NT2/D1 (cell line): ENCODE data around the gene USP35.

Experiments used
- DNase-seq: peaks from one replicate; pipeline ENCODE4 v3.0.0-alpha.2; 2011; ENCODE audit warnings: low read depth, low spot score
- H3K27me3 ChIP-seq: 2 replicates; pipeline ENCODE4 v1.6.0; 2011; ENCODE audit warnings: mild to moderate bottlenecking; ENCODE audit not compliant: insufficient read length, insufficient read depth
- H3K36me3 ChIP-seq: 2 replicates; pipeline ENCODE4 v1.6.1; 2011; ENCODE audit warnings: mild to moderate bottlenecking, low read length, mixed read lengths; ENCODE audit not compliant: insufficient read depth, insufficient read length
- H3K4me1 ChIP-seq: 2 replicates; pipeline ENCODE4 v1.5.1; 2011; ENCODE audit not compliant: insufficient read depth, insufficient read length
- H3K4me3 ChIP-seq: 2 replicates; pipeline ENCODE4 v1.5.1; 2011; ENCODE audit warnings: low read depth; ENCODE audit not compliant: insufficient read length
- H3K9ac ChIP-seq: 2 replicates; pipeline ENCODE4 v1.6.0; 2011; ENCODE audit warnings: low read depth; ENCODE audit not compliant: insufficient read length
- H3K9me3 ChIP-seq: 2 replicates; pipeline ENCODE4 v1.5.1; 2011; ENCODE audit warnings: mild to moderate bottlenecking, low read length; ENCODE audit not compliant: insufficient read depth
- SUZ12 ChIP-seq: IDR thresholded peaks from 2 replicates; pipeline ENCODE4 v1.6.1; 2011; ENCODE audit not compliant: insufficient read length, insufficient read depth; ENCODE audit errors: extremely low read depth
- YY1 ChIP-seq: IDR thresholded peaks from 2 replicates; pipeline ENCODE4 v1.6.1; 2011; ENCODE audit not compliant: insufficient read length, insufficient read depth
- ZNF274 ChIP-seq: IDR thresholded peaks from 2 replicates; pipeline ENCODE4 v1.6.1; 2011; ENCODE audit warnings: mild to moderate bottlenecking, low read depth, low read length

Gene USP35

DNA sequence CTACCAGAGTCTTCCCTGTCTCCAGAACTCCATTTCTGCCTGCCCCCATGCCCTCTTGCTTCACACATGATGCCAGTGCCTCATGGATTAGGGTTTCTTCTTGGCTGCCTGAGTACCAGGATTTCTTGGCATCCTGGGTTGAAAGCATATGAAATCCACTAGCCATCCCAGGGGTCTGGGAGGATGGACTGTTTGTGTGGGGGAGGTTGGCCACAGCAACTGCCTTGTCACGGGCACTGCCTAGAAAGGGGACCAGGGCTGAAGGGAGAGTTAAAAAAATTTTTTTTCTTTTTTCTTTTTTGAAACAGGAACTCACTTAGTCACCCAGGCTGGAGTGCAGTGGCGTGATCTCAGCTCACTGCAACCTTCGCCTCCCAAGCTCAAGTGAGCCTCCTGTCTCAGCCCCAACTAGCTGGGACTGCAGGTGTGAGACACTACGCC is 4.2 kb downstream of the USP35 start:
- no peaks in the 10 kb centered on the region for H3K9me3 ChIP-seq
- H3K9ac ChIP-seq, result no peak overlapping the region

DNA sequence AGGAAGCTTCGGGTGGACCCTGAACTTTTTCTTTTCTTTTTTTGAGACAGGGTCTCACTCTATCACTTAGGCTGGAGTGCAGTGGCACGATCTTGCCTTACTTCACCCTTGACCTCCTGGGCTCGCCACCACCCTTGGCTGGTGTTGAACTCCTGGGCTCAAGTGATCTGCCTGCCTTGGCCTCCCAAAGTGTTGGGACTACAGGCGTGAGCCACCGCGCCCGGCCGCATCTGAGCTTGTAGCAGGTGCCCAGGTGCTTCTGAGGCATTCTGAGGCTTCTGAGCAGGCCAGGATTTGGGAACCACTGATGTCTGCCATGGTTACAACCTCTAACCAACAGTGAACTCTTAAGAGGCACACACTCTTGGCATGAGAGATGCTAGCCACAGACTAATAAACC is 5.1 kb downstream of the USP35 start:
- H3K9me3 ChIP-seq, result no peaks in the 10 kb centered on the region
- H3K36me3 ChIP-seq, result peaks cover 15% of the 10 kb centered on the region
- peaks cover 4% of the 10 kb centered on the region for H3K4me1 ChIP-seq
- H3K27me3 ChIP-seq, result no peaks in the 10 kb centered on the region
- TF ChIP-seq ZNF274 (no peak), YY1 (no peak), SUZ12 (no peak)
- DNase-seq, result no peak
- H3K4me3 ChIP-seq, result no peak overlapping the region
- no peak overlapping the region for H3K9ac ChIP-seq

More for the DNA sequence above, 4.2 kb downstream of the USP35 start:
- H3K36me3 ChIP-seq, result peaks cover 10% of the 10 kb centered on the region
- H3K4me3 ChIP-seq, result no peak overlapping the region
- H3K4me1 ChIP-seq, result peaks cover 4% of the 10 kb centered on the region
- H3K27me3 ChIP-seq, result no peaks in the 10 kb centered on the region
- no peak for TF ChIP-seq SUZ12
- no peak for TF ChIP-seq YY1
- TF ChIP-seq ZNF274, result no peak
- no peak for DNase-seq

DNA sequence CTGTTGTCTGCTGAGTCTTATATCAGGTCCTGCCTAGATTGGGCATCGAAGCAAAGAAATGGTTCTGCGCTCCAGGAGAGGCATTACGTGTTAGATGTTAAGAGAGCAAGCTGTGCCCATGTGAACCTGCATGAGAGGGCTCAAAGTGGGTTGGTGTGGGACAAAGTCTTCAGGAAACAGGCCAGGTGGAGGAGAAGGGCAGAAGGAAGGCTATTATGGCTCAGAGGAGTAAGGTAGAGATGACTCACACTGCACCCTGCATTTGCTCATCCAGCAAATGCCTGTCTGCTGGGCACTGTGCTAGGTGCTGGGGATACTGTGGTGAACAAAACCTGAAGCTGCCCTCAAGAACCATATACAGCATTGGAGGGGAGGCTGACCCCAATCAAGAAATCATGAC is 5.8 kb downstream of the USP35 start:
- H3K27me3 ChIP-seq, result no peaks in the 10 kb centered on the region
- H3K36me3 ChIP-seq, result peaks cover 20% of the 10 kb centered on the region
- H3K4me3 ChIP-seq, result no peak overlapping the region
- H3K9me3 ChIP-seq, result no peaks in the 10 kb centered on the region
- no peak for DNase-seq
- H3K4me1 ChIP-seq, result peaks cover 4% of the 10 kb centered on the region
- no peak overlapping the region for H3K9ac ChIP-seq
- no peak for TF ChIP-seq SUZ12
- TF ChIP-seq ZNF274, result no peak
- TF ChIP-seq YY1, result no peak

DNA sequence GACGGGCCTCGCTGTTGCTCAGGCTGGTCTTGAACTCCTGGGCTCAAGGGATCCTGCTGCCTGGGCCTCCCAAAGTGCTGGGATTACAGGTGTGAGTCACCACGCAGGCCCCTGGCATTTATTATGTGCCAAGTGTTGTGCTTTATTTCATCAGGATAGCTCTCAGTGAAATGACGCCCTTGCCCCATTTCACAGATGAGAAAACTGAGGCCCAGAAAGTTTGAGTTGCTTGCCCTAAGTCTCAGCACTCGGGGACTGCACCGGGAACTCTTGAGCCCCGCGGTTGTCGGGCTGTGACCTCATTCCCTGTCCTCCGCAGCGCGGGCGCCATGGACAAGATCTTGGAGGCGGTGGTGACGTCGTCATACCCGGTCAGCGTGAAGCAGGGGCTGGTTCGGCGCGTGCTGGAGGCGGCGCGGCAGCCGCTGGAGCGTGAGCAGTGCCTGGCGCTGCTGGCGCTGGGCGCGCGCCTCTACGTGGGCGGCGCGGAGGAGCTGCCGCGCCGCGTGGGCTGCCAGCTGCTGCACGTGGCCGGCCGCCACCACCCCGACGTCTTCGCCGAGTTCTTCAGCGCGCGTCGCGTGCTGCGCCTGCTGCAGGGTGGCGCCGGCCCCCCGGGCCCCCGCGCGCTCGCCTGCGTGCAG is 7.3 kb downstream of the USP35 start:
- Histone ChIP-seq H3K36me3 (peaks cover 36% of the 10 kb centered on the region), H3K4me1 (peaks cover 4% of the 10 kb centered on the region), H3K9ac (no peak overlapping the region), H3K9me3 (no peaks in the 10 kb centered on the region), H3K4me3 (no peak overlapping the region), H3K27me3 (no peaks in the 10 kb centered on the region)
- TF ChIP-seq ZNF274, result no peak
- TF ChIP-seq SUZ12, result no peak
- TF ChIP-seq YY1, result no peak
- DNase-seq, result no peak

DNA sequence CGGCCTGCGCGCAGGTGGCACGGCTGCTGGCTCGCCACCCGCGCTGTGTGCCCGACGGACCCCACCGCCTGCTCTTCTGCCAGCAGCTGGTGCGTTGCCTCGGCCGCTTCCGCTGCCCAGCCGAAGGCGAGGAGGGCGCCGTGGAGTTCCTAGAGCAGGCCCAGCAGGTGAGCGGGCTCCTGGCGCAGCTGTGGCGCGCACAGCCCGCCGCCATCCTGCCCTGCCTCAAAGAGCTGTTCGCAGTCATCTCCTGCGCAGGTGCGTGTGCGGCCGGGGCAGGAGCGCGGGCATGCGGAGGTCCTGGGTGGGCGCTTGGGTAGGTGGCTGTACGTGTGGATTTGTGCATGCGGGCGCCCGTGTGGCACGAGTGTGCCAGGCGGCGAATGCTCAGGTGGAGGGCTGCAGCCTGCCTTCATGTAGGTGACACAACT is 8.0 kb downstream of the USP35 start:
- Histone ChIP-seq H3K36me3 (peaks cover 38% of the 10 kb centered on the region), H3K4me1 (peaks cover 4% of the 10 kb centered on the region), H3K9ac (no peak overlapping the region), H3K4me3 (no peak overlapping the region), H3K9me3 (no peaks in the 10 kb centered on the region), H3K27me3 (no peaks in the 10 kb centered on the region)
- TF ChIP-seq YY1 (no peak), SUZ12 (no peak), ZNF274 (no peak)
- DNase-seq, result no peak

DNA sequence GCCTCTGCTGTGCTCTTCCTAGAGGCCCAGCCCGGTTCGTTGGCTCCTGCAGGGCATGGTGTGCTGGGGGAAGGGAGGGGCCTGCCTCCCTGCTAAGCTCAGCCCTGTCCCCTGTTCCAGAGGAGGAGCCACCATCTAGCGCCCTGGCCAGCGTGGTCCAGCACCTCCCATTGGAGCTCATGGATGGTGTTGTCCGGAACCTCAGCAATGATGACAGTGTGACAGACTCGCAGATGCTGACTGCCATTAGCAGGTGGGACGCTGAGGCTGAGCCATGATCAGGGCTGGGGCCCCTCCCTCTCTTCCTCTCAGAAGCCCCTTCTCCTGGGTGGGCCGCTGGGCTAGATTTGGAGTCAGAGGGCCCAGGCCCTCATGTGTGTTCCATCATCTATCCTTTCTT is 9.1 kb downstream of the USP35 start:
- no peak for TF ChIP-seq YY1
- TF ChIP-seq SUZ12, result no peak
- TF ChIP-seq ZNF274, result no peak
- Histone ChIP-seq H3K4me1 (no peaks in the 10 kb centered on the region), H3K9me3 (no peaks in the 10 kb centered on the region), H3K9ac (no peak overlapping the region), H3K27me3 (no peaks in the 10 kb centered on the region), H3K4me3 (no peak overlapping the region), H3K36me3 (peaks cover 38% of the 10 kb centered on the region)
- DNase-seq, result no peak

DNA sequence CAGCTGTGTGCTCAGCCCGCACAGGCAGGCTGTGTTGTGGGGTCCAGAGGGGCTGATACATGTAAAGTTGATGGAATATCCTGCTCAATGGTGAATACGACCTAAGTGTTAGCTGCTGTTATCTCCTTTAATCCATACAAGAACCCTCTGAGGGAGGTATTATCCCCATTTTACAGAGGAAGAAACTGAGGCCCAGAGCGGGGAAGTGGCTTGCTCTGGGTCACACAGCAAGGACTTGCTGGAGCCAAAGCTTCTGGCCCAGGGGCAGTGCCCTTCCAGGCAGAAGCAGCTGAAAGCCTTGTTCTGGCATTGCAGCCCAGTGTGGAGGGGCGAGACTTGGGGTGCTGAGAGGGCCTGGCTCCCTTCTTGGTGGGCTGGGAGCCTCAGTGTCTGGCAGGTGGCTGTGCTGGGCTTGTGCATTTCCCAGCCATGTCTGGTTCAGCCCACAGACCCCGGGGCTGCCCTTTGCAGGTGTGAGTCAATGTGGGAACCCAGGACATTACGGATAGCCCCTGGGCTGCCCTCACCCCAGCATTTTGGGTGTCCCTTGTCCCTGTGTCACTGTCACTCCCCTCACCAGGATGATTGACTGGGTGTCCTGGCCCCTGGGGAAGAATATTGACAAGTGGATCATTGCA is 10.4 kb downstream of the USP35 start:
- TF ChIP-seq ZNF274, result no peak
- TF ChIP-seq SUZ12, result no peak
- TF ChIP-seq YY1, result no peak
- Histone ChIP-seq H3K36me3 (peaks cover 41% of the 10 kb centered on the region), H3K9me3 (no peaks in the 10 kb centered on the region), H3K9ac (no peak overlapping the region), H3K4me3 (no peak overlapping the region), H3K4me1 (no peaks in the 10 kb centered on the region), H3K27me3 (no peaks in the 10 kb centered on the region)
- no peak for DNase-seq
